Frontal cortex (tissue), 4 donors: ENCODE data around the gene OAS2. TPM values are rescaled to one million over a fixed set of nuclear protein-coding genes. Genes with fewer than 3 reads are reported as not detected.

Experiments
- DNase-seq, 2 donors: peaks; one replicate each; pipeline ENCODE4 v3.0.0; 2012; ENCODE audit warnings: low spot score in 2 of 2
- FAIRE-seq: peaks from 2 replicates; lab custom pipeline; 2012; peaks lifted over from hg19 to GRCh38; lab: Jason Lieb, UNC
- total RNA-seq: library from RNA; depleted of rRNA; stranded (reverse); fragments of >200 nt; gene quantifications from one replicate; pipeline ENCODE4 v1.2.3, GENCODE V29; 2014
- donor health status: control.
- donor health status: control.
- donor health status: control.

OAS2 gene
- 0.82 TPM for total RNA-seq

DNA sequence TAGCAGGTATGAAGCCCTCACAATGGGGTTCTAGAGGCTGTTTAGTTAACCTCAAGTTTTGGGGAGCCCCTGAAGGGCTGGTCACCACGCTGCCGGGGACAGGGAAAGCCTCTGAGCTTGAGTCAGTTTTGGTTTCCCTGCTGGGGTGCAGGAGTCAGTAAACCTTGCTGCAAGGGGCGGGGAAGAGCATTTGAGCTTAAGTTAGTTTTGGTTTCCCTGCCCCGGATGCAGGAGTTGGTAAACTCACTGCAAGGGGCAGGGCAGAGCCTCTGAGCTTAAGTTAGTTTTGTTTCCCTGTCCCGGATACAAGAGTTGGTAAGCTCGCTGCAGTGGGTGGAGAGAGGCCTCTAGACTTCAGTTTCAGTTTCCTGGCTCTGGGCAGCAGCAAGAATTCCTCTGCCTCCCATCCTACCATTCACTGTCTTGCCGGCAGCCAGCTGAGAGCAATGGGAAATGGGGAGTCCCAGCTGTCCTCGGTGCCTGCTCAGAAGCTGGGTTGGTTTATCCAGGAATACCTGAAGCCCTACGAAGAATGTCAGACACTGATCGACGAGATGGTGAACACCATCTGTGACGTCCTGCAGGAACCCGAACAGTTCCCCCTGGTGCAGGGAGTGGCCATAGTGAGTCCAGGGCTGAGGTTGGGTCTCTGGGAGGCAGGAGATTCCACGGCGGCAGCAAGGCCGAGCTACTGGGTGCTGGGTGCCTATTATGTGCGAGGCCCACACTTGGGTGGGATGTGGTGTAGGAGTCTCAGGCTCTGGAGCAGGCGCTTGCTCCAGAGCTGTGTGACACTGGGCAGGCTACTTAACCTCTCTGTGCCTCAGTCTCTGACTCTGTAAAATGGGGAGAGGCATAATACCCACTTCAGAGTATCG is at the start of gene OAS2:
Gene OAS2, plus strand, starts transcription at position 357 of the 878 bp plus-strand sequence. Its CDS starts 90 bp downstream, at position 447.
- FAIRE-seq (no peak), DNase-seq (no peak)

DNA sequence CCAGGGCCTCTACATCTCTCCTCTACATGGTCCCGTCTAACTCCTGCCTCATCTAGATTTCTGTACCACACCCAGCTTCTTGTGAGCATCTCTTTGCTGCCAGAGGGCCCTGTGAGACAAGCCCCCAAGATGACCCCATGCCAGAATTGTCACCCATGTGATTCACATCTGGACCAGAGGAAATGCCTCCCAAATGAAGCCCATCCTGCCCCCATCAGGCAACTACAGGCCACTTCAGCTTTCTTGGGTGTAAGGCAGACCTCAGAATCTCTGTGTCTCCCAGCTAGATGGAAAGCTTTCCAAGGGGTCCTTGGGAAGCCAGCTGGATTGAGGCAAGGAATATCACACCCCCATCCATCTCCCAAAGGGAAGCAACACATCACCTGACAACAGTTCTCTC is 49.3 kb upstream of the OAS2 start:
- no peak for DNase-seq
- FAIRE-seq: no peak

- DNase-seq: no peak
- FAIRE-seq: no peak
These were observed 48.6 kb upstream of the OAS2 start for GRCh38 chr12:112929715-112930114.

GRCh38 chr12:112930350-112930749 is 48.0 kb upstream of the OAS2 start:
- DNase-seq (no peak), FAIRE-seq (no peak)

DNA sequence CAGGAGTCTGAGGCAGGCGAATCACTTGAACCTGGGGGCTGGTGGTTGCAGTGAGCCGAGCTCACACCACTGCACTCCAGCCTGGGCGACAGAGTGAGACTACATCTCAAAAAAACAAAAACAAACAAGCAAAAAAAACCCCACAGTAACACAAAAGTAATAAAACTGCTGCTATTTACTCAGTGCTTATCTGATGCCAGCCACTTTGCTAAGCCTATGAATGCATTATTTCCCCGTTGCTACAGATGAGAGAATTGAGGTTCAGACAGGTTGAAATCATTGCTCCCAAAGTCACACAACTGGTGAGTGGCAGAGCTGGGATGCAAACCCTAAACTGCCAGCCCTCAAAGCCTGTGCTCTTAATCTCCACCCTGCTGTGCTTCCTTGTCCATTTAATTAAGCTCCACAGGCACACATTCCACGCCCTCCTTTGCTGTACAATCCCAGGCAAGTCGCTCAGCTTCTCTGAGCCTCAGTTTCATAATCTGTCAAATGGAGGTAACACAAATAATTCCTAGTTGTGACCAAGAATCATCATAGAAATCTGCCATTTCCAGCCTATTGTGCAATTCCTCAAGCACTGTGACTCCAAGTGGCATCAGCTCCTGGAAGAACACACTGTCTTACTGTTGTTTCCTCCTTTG is 45.7 kb upstream of the OAS2 start:
- FAIRE-seq: no peak
- no peak for DNase-seq

DNA sequence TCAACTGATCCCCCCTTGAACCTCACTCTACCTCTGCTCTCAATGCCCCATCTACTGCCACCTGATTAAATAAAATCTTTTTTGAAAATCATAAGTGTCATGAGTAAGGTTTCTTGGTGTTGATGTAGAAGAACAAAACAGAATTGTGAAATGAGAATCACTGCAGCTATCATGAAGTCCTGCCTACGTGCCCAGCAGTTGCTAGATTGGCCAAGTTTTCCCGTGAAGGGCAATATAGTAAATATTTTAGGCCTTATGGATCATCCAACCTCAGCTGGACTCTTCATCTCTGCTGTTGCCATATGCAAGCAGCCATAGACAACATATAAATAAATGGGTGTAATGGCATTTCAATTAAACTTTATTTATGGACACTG is 45.2 kb upstream of the OAS2 start:
- DNase-seq: no peak
- FAIRE-seq: no peak

DNA sequence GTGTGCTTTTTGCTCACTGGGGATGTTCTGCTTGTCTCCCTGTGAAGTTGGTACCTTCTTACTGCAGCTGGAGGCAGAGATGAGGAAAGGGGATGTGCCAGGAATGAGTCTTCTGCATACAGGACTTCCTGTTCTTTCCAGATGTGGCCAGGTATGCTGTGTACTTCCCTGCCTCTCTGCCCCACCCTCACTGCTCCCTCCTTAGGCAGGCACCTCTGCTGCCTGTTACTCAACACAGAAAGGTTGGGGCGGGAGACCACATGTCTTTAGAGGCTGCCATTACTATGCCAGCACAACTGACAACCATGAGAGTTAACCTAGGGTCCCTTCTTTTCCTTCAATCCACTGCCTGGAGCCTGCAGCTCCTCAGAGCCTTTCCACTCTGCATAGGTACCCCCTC is 42.1 kb upstream of the OAS2 start:
- FAIRE-seq (no peak), DNase-seq (no peak)

DNA sequence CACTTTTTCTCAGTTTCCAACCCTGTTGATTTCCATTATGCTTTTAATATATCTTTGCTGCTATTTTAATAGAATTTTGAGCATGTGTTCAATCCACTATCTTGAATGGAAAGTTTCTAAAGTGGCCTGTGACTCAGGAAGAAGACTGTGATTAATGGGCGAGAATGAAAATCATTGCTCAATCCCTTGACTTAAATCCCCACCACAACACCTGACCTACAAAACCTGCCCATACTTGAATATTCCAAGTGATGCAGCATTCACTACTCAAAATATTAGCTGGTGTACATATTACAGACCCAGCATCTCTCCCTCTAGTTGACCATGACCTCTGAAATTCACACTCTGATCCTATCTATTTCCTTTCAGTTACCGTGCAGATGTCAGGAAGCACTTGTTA is 41.4 kb upstream of the OAS2 start:
- DNase-seq (no peak), FAIRE-seq (no peak)

DNA sequence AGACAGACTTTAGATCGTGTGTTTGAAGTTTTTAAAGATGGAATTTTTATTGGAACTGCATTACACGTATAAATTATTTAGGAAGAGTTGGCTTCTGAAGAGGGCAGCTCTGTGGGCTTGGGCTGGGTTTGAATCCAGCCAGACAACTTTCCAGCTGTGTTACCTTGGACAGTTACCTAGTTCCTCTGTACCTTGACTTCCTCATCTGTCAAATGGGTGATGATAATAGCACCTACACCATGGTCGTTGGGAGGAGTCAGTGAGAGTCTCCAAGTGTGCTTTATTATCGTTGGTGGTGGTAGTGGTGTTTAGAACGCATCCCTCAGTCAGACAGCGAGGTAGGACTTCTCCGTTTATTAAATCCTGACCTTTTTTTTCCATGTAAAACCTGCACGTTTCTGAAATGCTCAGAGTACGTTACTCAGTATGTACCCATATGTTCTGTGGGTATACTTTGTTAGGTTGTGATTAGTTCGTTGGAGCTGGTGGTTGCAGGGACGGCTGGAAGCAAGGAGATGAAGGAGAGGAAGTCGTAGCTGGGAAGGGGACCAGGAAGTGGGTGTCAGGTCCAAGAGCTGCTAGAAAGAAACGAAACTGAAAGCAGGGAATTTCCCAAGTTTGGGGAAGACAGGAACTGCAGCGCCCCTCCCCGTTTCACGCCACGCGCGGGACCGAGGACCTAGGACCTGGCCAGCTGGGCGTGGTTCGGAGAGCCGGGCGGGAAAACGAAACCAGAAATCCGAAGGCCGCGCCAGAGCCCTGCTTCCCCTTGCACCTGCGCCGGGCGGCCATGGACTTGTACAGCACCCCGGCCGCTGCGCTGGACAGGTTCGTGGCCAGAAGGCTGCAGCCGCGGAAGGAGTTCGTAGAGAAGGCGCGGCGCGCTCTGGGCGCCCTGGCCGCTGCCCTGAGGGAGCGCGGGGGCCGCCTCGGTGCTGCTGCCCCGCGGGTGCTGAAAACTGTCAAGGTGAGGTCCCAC is 40.3 kb upstream of the OAS2 start, which contains the start of gene OAS3:
Gene OAS3, plus strand, starts transcription at position 734 of the 979 bp plus-strand sequence. Its CDS starts 57 bp downstream, at position 791.
- peak; percentile 52 to 74 for DNase-seq
- no peak for FAIRE-seq

GRCh38 chr12:112938751-112939150 is 39.6 kb upstream of the OAS2 start:
- DNase-seq (no peak), FAIRE-seq (no peak)

DNA sequence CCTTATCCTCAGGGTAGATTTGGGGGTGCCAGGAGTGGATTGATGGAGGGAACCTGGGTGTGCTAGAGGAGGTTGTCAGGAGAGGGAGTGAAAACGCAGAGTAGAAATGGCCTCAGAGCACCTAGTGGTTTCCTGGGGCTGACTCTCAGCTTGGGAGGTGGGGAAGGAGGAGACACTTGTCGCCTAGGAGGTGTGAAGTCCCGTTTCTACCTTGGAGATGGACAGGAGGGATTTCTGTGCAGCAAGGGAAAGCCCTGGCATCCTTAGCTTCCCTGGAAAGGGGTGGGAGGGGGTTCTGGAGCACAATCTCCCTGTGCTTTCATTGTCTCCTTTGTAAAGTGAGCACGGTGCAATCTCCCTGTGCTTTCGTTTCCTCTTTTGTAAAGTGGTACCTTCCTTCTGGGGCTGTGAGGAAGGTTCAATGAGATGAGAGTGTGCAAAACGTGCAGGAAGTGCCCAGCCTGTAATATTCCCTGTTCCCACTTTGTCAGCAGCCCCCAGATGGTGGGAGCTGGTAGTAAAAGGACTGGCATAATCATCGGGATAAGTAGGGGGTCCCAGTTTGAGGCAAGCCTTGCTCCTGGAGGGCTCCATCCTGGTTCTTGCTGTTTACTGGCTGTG is 38.4 kb upstream of the OAS2 start:
- no peak for FAIRE-seq

GRCh38 chr12:112941528-112942335 is 36.6 kb upstream of the OAS2 start:
- FAIRE-seq (no peak), DNase-seq (no peak)

More for the DNA sequence above, 38.4 kb upstream of the OAS2 start:
- no peak for DNase-seq

DNA sequence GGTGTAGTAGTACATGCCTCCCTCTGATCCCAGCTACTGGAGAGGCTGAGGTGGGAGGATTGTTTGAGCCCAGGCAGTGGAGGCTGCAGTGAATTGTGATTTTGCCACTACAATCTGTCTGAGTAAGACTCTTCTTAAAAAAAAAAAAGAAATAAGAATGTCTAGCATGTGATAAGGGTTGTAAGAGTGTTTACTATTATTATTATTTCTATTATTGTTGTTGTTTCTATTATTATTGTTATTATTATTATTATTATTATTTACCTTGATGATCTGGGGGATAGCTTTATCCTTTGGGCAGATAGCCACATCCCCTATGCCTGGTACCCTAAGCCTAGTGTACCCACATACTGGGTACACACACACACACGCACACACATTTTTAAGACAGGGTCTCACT is 35.7 kb upstream of the OAS2 start:
- no peak for FAIRE-seq
- DNase-seq: no peak

DNA sequence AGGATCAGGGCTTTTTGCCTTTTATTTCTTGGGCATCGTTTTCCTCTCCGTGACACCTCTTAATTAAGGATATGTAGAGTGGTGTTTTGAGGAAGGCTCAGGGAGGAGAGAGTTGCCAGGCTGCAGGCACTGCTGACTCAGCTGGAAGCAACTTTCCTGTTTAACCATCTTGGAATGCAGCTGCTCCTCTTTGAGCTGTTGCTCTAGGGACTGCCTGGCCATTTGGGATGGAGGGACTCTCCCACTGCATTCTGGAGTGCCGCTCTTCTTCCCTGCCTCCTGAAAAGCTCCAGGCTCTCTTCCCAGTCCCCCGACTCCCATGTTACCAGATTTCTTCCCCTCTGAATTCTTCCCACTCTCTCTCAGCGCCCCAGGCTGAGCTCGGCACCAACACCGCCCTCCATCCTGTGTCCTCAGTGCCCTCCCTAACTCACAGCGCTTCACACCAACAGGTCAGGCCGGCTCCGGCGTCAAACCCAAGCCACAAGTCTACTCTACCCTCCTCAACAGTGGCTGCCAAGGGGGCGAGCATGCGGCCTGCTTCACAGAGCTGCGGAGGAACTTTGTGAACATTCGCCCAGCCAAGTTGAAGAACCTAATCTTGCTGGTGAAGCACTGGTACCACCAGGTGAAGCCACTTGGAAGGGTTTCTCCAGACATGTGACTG is 34.2 kb upstream of the OAS2 start:
- DNase-seq: no peak

GRCh38 chr12:112945515-112945914 is 32.8 kb upstream of the OAS2 start:
- DNase-seq: no peak
- FAIRE-seq: no peak

More for the DNA sequence above, 34.2 kb upstream of the OAS2 start:
- no peak for FAIRE-seq

DNA sequence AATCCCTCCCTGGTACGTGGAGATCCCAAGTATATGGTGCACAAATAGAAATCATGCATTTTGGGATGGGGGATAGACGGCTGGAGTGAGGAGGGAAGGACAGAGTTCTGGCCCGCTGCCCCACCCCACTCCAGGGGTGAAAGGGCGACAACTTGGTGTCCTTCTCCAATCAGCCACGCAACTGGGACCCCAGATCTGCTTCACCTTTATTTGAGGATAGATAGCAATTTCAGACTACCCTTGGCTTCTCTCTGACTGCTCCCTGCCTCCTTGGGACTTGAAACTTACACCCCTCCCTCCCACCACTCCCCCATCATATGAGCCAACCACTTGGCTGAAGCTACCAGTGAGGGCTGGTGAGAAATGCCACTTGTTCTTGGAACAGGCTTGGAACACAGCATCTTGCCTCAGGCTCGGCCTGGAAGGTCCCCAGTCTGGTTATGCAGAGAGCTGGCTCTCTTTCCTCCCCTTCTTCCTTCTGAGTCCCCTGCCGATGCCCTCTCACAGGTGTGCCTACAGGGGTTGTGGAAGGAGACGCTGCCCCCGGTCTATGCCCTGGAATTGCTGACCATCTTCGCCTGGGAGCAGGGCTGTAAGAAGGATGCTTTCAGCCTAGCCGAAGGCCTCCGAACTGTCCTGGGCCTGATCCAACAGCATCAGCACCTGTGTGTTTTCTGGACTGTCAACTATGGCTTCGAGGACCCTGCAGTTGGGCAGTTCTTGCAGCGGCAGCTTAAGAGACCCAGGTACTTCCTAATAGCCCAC is 31.9 kb upstream of the OAS2 start:
- no peak for FAIRE-seq
- no peak for DNase-seq

GRCh38 chr12:112947314-112947713 is 31.0 kb upstream of the OAS2 start:
- DNase-seq (no peak), FAIRE-seq (no peak)

DNA sequence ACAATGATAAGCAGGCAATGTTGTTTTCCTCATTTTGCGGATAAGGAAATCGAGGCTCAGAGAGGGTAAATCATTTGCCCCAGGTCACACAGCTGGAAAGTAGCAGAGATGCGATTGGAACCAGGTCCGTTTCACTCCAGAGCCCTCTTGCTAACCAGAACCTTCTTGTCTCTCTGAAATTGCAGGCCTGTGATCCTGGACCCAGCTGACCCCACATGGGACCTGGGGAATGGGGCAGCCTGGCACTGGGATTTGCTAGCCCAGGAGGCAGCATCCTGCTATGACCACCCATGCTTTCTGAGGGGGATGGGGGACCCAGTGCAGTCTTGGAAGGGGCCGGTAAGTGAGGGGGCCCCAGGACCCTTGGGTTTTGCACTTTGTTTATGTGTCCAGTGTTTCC is 30.6 kb upstream of the OAS2 start:
- FAIRE-seq: no peak
- DNase-seq: no peak
